ENCODE data around the gene FMNL2.

The FMNL2 gene

GRCh38 chr2:152380261-152381055 is 45.5 kb downstream of the FMNL2 start:
- Histone ChIP-seq H2BK5ac (ENCODE audit: low read depth, low read length, poor library complexity, severe bottlenecking) (no peak overlapping the region), H3K4ac (ENCODE audit: low read depth in 1 of 2, low read length in 2 of 2) (no peak overlapping the region), H3K14ac (ENCODE audit: low read length in 2 of 2) (no peak overlapping the region), H3K27ac (ENCODE audit: low read length, poor library complexity, severe bottlenecking) (no peak overlapping the region), H3K27me3 (ENCODE audit: control insufficient read depth in 1 of 2, insufficient read depth in 1 of 2, low read length in 2 of 2) (no peaks in the 10 kb centered on the region), H2BK12ac (ENCODE audit: low read length in 2 of 2) (no peak overlapping the region), H2AK5ac (ENCODE audit: low read length, severe bottlenecking) (no peak overlapping the region), H4K8ac (ENCODE audit: low read length) (no peak overlapping the region), H2BK15ac (ENCODE audit: low read depth, poor library complexity, severe bottlenecking) (no peak overlapping the region), H3K4me1 (ENCODE audit: control insufficient read depth, insufficient read depth, low read depth, low read length) (peaks cover 8% of the 10 kb centered on the region), H2AFZ (ENCODE audit: low read depth, low read length) (no peak overlapping the region), H3K79me1 (replicated peaks; ENCODE audit: low read length, poor library complexity, severe bottlenecking) (peaks cover 22% of the 10 kb centered on the region), H3K23ac (ENCODE audit: low read length in 2 of 2) (peak overlapping the region in 1 of 2 experiments; percentile 59), H3K36me3 (ENCODE audit: control insufficient read depth in 1 of 2, insufficient read depth in 2 of 2, low read depth in 1 of 2, low read length in 2 of 2) (no peaks in the 10 kb centered on the region), H3K4me2 (ENCODE audit: low read length, poor library complexity, severe bottlenecking) (no peak overlapping the region), H4K91ac (ENCODE audit: low read length) (peak overlapping the region; percentile 52), H3K4me3 (ENCODE audit: insufficient read depth in 1 of 2, low read depth in 1 of 2, low read length in 2 of 2) (no peak overlapping the region), H3K9ac (ENCODE audit: low read length) (no peak overlapping the region), H3K18ac (ENCODE audit: low read depth in 1 of 2, low read length in 2 of 2) (no peak overlapping the region), H3K9me3 (ENCODE audit: control insufficient read depth, low read length) (no peaks in the 10 kb centered on the region), H2BK120ac (ENCODE audit: low read depth, low read length) (no peak overlapping the region)
- 64% methylated on average over 3 of the region's 5 CpGs for WGBS
- no peak for DNase-seq

DNA sequence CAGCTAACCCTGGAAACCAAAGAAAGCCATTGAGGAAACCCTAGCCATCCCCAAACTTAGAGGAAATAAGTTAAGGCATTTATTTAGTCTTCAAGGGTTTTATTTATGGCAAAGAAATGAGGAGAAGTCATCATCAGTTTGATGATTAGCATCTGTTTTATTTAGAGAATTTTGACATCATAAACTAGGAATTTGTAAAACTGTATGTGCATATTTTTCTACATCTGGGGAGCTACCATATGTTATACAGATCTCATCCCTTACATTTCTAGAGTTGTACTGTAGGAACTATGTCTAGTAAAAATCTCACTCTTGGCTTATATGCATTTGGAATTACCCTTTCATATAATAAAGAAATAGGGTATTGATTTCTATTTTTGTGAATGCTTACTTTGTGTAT is 48.7 kb downstream of the FMNL2 start:
- no peak overlapping the region for H3K18ac ChIP-seq (ENCODE audit: low read depth in 1 of 2, low read length in 2 of 2)
- no peak overlapping the region for H4K8ac ChIP-seq (ENCODE audit: low read length)
- H3K14ac ChIP-seq (ENCODE audit: low read length in 2 of 2): no peak overlapping the region
- no peaks in the 10 kb centered on the region for H3K36me3 ChIP-seq (ENCODE audit: control insufficient read depth in 1 of 2, insufficient read depth in 2 of 2, low read depth in 1 of 2, low read length in 2 of 2)
- no peak overlapping the region for H3K4me2 ChIP-seq (ENCODE audit: low read length, poor library complexity, severe bottlenecking)
- no peak overlapping the region for H2BK5ac ChIP-seq (ENCODE audit: low read depth, low read length, poor library complexity, severe bottlenecking)
- no peak overlapping the region for H2AFZ ChIP-seq (ENCODE audit: low read depth, low read length)
- peaks cover 8% of the 10 kb centered on the region for H3K4me1 ChIP-seq (ENCODE audit: control insufficient read depth, insufficient read depth, low read depth, low read length)
- DNase-seq: no peak
- H3K4ac ChIP-seq (ENCODE audit: low read depth in 1 of 2, low read length in 2 of 2): no peak overlapping the region
- H2BK15ac ChIP-seq (ENCODE audit: low read depth, poor library complexity, severe bottlenecking): no peak overlapping the region
- no peak overlapping the region for H3K4me3 ChIP-seq (ENCODE audit: insufficient read depth in 1 of 2, low read depth in 1 of 2, low read length in 2 of 2)
- H3K23ac ChIP-seq (ENCODE audit: low read length in 2 of 2): no peak overlapping the region
- no peak overlapping the region for H2AK5ac ChIP-seq (ENCODE audit: low read length, severe bottlenecking)
- no peak overlapping the region for H2BK12ac ChIP-seq (ENCODE audit: low read length in 2 of 2)
- H3K27me3 ChIP-seq (ENCODE audit: control insufficient read depth in 1 of 2, insufficient read depth in 1 of 2, low read length in 2 of 2): no peaks in the 10 kb centered on the region
- no peak overlapping the region for H3K9ac ChIP-seq (ENCODE audit: low read length)
- no peak overlapping the region for H3K27ac ChIP-seq (ENCODE audit: low read length, poor library complexity, severe bottlenecking)
- peaks cover 15% of the 10 kb centered on the region for H3K79me1 ChIP-seq (replicated peaks; ENCODE audit: low read length, poor library complexity, severe bottlenecking)
- H3K9me3 ChIP-seq (ENCODE audit: control insufficient read depth, low read length): no peaks in the 10 kb centered on the region
- H2BK120ac ChIP-seq (ENCODE audit: low read depth, low read length): no peak overlapping the region
- H4K91ac ChIP-seq (ENCODE audit: low read length): no peak overlapping the region

GRCh38 chr2:152384992-152385391 is 50.0 kb downstream of the FMNL2 start:
- H2BK15ac ChIP-seq (ENCODE audit: low read depth, poor library complexity, severe bottlenecking): no peak overlapping the region
- no peak overlapping the region for H3K14ac ChIP-seq (ENCODE audit: low read length in 2 of 2)
- H3K27me3 ChIP-seq (ENCODE audit: control insufficient read depth in 1 of 2, insufficient read depth in 1 of 2, low read length in 2 of 2): no peaks in the 10 kb centered on the region
- no peak overlapping the region for H2AK5ac ChIP-seq (ENCODE audit: low read length, severe bottlenecking)
- no peak overlapping the region for H2AFZ ChIP-seq (ENCODE audit: low read depth, low read length)
- H2BK120ac ChIP-seq (ENCODE audit: low read depth, low read length): no peak overlapping the region
- WGBS: 93% methylated on average over 1 of the region's 3 CpGs
- no peak overlapping the region for H3K4me3 ChIP-seq (ENCODE audit: insufficient read depth in 1 of 2, low read depth in 1 of 2, low read length in 2 of 2)
- H3K4me1 ChIP-seq (ENCODE audit: control insufficient read depth, insufficient read depth, low read depth, low read length): peaks cover 8% of the 10 kb centered on the region
- DNase-seq: no peak
- H3K4ac ChIP-seq (ENCODE audit: low read depth in 1 of 2, low read length in 2 of 2): no peak overlapping the region
- no peak overlapping the region for H2BK5ac ChIP-seq (ENCODE audit: low read depth, low read length, poor library complexity, severe bottlenecking)
- no peak overlapping the region for H3K18ac ChIP-seq (ENCODE audit: low read depth in 1 of 2, low read length in 2 of 2)
- no peak overlapping the region for H3K4me2 ChIP-seq (ENCODE audit: low read length, poor library complexity, severe bottlenecking)
- H3K9me3 ChIP-seq (ENCODE audit: control insufficient read depth, low read length): no peaks in the 10 kb centered on the region
- no peak overlapping the region for H4K8ac ChIP-seq (ENCODE audit: low read length)
- no peak overlapping the region for H3K23ac ChIP-seq (ENCODE audit: low read length in 2 of 2)
- H3K27ac ChIP-seq (ENCODE audit: low read length, poor library complexity, severe bottlenecking): no peak overlapping the region
- H4K91ac ChIP-seq (ENCODE audit: low read length): no peak overlapping the region
- peaks cover 2 to 4% of the 10 kb centered on the region in 2 experiments for H3K36me3 ChIP-seq (ENCODE audit: control insufficient read depth in 1 of 2, insufficient read depth in 2 of 2, low read depth in 1 of 2, low read length in 2 of 2)
- H3K79me1 ChIP-seq (replicated peaks; ENCODE audit: low read length, poor library complexity, severe bottlenecking): peaks cover 21% of the 10 kb centered on the region
- no peak overlapping the region for H3K9ac ChIP-seq (ENCODE audit: low read length)
- no peak overlapping the region for H2BK12ac ChIP-seq (ENCODE audit: low read length in 2 of 2)

DNA sequence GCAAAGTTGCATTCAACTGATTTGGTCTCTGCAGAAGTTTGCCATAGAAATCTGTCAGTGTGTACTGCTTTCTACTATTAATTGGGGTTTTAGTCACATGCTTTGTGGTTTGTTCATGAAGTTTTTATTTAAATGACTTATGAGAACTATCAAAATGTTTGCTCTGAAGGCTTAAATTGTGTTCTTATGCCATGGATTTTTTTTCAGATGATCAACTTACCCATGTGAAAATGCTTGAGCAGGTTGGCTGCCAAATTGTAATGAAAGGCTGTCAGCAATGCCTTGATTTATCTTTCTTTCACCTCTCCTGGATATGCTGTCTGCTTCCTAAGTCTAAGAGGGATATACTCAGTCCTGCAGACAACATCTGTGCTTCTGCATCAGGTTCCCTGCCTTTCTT is 50.7 kb downstream of the FMNL2 start:
- Histone ChIP-seq H3K18ac (ENCODE audit: low read depth in 1 of 2, low read length in 2 of 2) (no peak overlapping the region), H3K23ac (ENCODE audit: low read length in 2 of 2) (no peak overlapping the region), H3K4ac (ENCODE audit: low read depth in 1 of 2, low read length in 2 of 2) (no peak overlapping the region), H3K9ac (ENCODE audit: low read length) (no peak overlapping the region), H3K27me3 (ENCODE audit: control insufficient read depth in 1 of 2, insufficient read depth in 1 of 2, low read length in 2 of 2) (no peaks in the 10 kb centered on the region), H2BK15ac (ENCODE audit: low read depth, poor library complexity, severe bottlenecking) (no peak overlapping the region), H2BK120ac (ENCODE audit: low read depth, low read length) (no peak overlapping the region), H3K36me3 (ENCODE audit: control insufficient read depth in 1 of 2, insufficient read depth in 2 of 2, low read depth in 1 of 2, low read length in 2 of 2) (peaks cover 6 to 8% of the 10 kb centered on the region in 2 experiments), H3K4me3 (ENCODE audit: insufficient read depth in 1 of 2, low read depth in 1 of 2, low read length in 2 of 2) (no peak overlapping the region), H4K8ac (ENCODE audit: low read length) (no peak overlapping the region), H2BK12ac (ENCODE audit: low read length in 2 of 2) (no peak overlapping the region), H3K4me2 (ENCODE audit: low read length, poor library complexity, severe bottlenecking) (peak overlapping the region; percentile 66), H3K9me3 (ENCODE audit: control insufficient read depth, low read length) (no peaks in the 10 kb centered on the region), H3K27ac (ENCODE audit: low read length, poor library complexity, severe bottlenecking) (peak overlapping the region; percentile 93), H3K4me1 (ENCODE audit: control insufficient read depth, insufficient read depth, low read depth, low read length) (peaks cover 8% of the 10 kb centered on the region), H3K79me1 (replicated peaks; ENCODE audit: low read length, poor library complexity, severe bottlenecking) (peaks cover 24% of the 10 kb centered on the region), H2AK5ac (ENCODE audit: low read length, severe bottlenecking) (peak overlapping the region; percentile 32), H2BK5ac (ENCODE audit: low read depth, low read length, poor library complexity, severe bottlenecking) (peak overlapping the region; percentile 63), H3K14ac (ENCODE audit: low read length in 2 of 2) (no peak overlapping the region), H2AFZ (ENCODE audit: low read depth, low read length) (no peak overlapping the region), H4K91ac (ENCODE audit: low read length) (no peak overlapping the region)
- DNase-seq: no peak

All from mesenchymal stem cell (in vitro differentiated cells and primary cell).